ENCODE results near the gene TRIP12.
"Not testable (repeated sequence)": the region's sequence is repeated elsewhere in the genome, so short reads cannot be mapped to it uniquely, and the experiment has no call there.

TRIP12 gene

GRCh38 chr2:229821316-229821715 is 100.5 kb downstream of the TRIP12 start:
- DNase-seq, result no peak

DNA sequence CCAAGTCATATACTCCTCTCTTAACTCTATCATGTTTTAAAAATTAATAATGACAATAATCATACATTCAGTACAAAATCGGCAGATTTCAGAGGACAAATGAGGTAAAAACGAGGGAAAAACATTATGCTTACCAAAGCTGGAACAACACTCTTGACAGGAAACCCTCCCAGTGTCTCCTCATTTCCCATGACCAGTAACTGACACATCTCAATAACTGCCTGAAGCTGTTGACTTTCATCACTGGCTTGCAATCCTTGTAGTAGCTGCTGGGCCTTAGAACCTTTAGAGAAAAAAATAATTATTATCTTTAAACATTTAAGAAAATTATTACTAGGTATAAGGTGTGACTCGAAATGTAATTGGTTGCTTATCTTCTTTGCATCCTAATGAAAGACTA is 103.6 kb downstream of the TRIP12 start:
- no peak for DNase-seq

- no peak for DNase-seq
Measured at GRCh38 chr2:229815858-229816257, 106.0 kb downstream of the TRIP12 start.

GRCh38 chr2:229815342-229815741 is 106.5 kb downstream of the TRIP12 start:
- no peak for DNase-seq

- no peak for DNase-seq
Measured at GRCh38 chr2:229810786-229811185, 111.0 kb downstream of the TRIP12 start.

- DNase-seq, result no peak
Measured at GRCh38 chr2:229805559-229805958, 116.2 kb downstream of the TRIP12 start.

- no peak for DNase-seq
Measured at GRCh38 chr2:229802785-229803184, 119.0 kb downstream of the TRIP12 start.

GRCh38 chr2:229800997-229801754 is 120.6 kb downstream of the TRIP12 start:
- peak; percentile 56 for DNase-seq

DNA sequence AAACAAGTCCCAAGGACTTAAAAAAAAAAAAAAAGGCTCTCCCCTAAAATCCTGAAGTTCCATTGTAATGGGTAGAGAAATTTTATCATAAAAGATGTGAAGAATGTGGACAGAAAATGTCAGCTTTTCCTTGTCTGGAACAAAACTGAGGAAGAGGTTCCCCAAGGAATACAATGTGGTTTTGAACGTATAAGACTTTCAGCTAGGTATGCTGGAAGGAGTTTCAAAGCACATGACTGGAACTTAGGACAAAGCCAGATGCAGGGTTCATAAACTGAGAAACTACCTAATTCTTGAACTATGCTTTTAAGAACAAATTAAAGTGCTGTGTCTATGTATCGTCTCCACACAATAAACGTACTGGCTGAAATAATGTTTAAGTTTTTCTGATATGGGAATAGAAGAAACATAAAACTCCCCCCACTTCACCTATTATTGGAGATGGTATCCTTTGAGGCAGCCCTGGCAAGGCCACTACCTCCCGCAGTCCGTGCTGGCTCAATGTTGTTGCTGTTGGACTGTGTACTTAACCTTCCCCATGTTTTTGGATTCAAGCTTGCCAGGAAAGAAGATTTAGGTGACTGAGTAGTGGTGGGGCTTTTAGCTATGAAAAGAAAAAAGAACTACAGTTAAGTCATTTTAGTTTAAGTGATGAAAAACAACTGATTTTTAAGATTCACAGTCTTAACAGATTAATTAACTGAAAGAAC is 123.2 kb downstream of the TRIP12 start:
- DNase-seq, result no peak

DNA sequence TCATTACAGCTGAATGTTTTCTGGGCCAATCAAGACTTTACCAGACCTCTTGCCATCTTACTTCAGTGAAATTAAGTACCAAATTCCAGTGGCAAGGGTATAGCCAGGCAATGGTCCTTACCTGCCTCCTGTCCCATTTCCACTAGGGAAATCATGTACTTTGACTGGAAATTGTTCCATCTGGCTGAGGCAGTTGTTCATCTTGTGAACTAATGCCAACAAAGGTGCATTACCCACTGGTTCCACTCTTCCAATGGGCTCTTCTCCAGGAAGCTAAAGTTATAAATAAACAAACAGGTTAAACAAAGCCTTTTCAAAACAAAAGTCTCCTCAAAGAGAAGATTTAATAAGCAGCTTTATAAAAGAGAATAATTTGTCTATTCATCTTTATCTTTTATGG is 126.8 kb downstream of the TRIP12 start:
- DNase-seq, result no peak

- DNase-seq, result no peak
Measured at GRCh38 chr2:229794636-229795035, 127.2 kb downstream of the TRIP12 start.

- not testable (repeated sequence) for DNase-seq
Measured at GRCh38 chr2:229786289-229786688, 135.5 kb downstream of the TRIP12 start.

DNA sequence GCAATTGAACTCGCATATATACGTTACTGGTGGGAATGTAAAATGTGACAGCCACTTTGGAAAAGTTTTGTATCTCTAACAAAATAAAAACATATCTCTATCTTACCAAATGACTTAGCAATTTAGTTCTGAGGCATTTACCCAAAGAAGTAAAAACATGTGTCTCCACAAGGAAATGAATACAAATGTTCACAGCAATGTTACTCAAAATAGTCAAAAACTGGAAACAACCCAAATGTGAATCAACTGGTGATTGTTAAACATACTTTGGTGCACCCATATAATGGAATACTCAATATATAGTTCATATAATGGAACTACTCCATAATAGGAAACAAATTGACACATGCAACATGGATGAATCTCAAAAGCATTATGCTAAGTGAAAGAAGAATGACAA is 137.0 kb downstream of the TRIP12 start:
- no peak for DNase-seq

DNA sequence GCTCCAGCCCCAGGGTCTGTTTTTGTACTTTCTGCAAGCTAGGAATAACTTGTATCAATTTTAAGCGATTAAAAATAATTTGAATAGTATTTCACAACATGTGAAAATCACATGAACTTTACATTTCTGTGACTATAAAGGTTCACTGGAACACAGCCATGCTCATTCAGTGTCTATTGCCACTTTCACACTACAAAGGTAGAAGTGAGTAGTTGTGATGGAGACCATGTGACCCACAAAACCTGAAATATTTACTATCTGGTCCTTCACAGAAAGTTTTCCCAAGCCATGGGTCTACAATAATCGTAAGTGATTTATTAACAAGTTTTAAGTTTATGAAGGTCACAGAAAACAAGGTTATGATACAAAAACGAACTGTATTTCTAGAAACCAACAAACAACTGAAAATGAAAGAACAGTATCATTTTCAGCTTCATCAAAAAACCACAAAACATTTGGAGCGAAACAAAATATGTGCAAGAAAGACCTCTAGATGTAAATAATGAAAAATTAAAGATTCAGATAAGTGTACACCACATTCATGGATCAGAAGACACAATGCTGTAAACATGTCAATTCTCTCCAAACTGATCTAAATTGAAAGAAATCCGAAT is 138.6 kb downstream of the TRIP12 start:
- DNase-seq, result no peak

- DNase-seq, result no peak
Measured at GRCh38 chr2:229780856-229781773, 140.7 kb downstream of the TRIP12 start.

DNA sequence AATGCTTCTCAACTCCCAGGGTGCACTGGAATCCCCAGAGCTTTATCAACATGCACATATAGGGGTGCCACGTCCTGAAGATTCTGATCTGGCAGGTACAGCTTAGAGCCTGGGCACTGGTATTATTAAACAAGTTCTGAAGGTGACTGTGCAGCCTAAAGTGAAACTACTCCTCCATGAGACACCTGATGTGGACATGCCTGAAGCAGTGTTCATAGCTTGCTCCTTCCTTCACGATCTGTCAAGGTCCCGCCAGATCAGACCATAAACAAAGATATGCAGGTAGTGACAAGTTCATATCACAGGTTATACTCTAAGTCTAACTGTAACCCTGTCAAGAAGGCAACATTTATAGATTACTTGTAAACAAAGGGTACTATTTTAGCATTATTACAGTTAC is 142.2 kb downstream of the TRIP12 start:
- no peak for DNase-seq

DNA sequence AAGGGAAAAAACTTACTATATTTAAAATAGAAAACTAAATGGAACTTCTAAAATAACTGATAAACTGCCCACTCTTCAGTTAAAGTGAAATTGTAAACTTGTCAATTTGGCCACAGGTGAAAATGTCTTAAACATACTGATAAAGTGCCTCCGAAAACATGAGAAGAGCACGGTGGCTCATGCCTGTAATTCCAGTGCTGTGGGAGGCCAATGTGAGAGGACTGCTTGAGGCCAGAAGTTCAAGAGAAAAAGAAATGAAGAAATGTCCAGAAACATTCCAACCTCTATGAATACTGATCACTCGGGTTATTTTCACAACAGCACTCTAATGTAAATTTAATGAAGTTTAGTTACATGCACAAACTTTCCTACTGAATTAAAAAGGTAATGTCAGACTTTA is 144.1 kb downstream of the TRIP12 start:
- DNase-seq, result no peak

GRCh38 chr2:229775614-229776313 is 146.0 kb downstream of the TRIP12 start:
- no peak for DNase-seq

- no peak for DNase-seq
Measured at GRCh38 chr2:229774237-229774636, 147.6 kb downstream of the TRIP12 start.

DNA sequence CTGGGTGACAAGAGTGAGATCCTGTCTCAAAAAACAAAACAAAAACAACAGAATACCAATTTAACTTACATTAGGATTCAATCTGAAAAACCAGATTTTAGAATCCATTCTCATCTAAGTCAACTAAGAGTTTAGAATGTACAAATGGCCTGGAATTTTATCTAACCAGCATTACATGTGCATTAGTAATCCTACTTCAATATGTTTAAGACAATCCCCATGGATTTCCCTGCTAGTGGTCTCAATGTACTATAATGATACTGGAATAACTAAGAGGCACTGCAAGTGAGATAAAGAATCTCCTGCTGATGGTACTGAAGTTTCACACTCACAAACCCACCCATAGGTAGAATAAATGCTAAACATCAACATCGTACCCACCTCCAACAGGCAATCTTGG is 153.6 kb downstream of the TRIP12 start:
- no peak for DNase-seq

- no peak for DNase-seq
Measured at GRCh38 chr2:229765721-229766120, 156.1 kb downstream of the TRIP12 start.

DNA sequence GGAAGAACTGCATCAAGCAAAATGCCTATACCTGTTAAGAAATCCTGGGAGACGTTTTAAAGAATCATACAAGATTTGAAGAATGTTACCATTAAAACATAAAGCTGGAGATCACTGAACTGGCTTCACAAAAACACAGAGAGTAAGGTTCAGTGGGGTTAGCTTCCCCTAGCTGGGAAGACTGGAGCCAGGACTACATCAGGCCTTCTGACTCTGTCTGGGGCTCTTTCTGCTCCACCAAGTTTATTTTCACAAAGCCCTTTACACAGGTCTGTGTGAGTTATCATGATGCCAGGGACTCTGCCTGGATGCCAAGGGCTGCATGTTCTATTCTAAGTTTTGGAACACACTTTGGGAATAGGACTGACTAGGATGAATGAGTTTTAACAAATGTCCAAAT is 160.1 kb downstream of the TRIP12 start:
- DNase-seq, result no peak

Measured in stimulated activated naive CD4-positive, alpha-beta T cell treated with Interleukin-2 at 50 U/mL for 16 hours (primary cell).